ENCODE measurements around the gene URGCP. TPM values are rescaled to one million over a fixed set of nuclear protein-coding genes. Genes with fewer than 3 reads are reported as not detected.

The URGCP gene
- total RNA-seq, 1 experiment from 2014 or later: 40.9 TPM

GRCh38 chr7:43876241-43876640 lies 30.2 kb downstream of the URGCP start:
- DNase-seq (ENCODE audit: low read depth): no peak

GRCh38 chr7:43873300-43873699 lies 33.1 kb downstream of the URGCP start:
- DNase-seq (ENCODE audit: low read depth): peak; percentile 96

GRCh38 chr7:43872406-43873110 lies 33.8 kb downstream of the URGCP start:
- peak; percentile 97 for DNase-seq (ENCODE audit: low read depth)

- no peak for DNase-seq (ENCODE audit: low read depth)
Observed at GRCh38 chr7:43871064-43871463, 35.3 kb downstream of the URGCP start.

- DNase-seq (ENCODE audit: low read depth): no peak
Observed at GRCh38 chr7:43870316-43870715, 36.1 kb downstream of the URGCP start.

- peak; percentile 97 for DNase-seq (ENCODE audit: low read depth)
Observed at GRCh38 chr7:43869867-43870240, 36.5 kb downstream of the URGCP start.

- peak; percentile 96 for DNase-seq (ENCODE audit: low read depth)
Observed at GRCh38 chr7:43869006-43869866, 37.2 kb downstream of the URGCP start, which contains the start of gene MRPS24. MRPS24 (minus strand) TSS chr7:43869517; CDS start chr7:43869495, 22 bp downstream.

- DNase-seq (ENCODE audit: low read depth): no peak
Observed at GRCh38 chr7:43868681-43869005, 37.8 kb downstream of the URGCP start.

- no peak for DNase-seq (ENCODE audit: low read depth)
Observed at GRCh38 chr7:43868181-43868580, 38.2 kb downstream of the URGCP start.

GRCh38 chr7:43865277-43865676 lies 41.1 kb downstream of the URGCP start:
- DNase-seq (ENCODE audit: low read depth): no peak

GRCh38 chr7:43864126-43864525 lies 42.3 kb downstream of the URGCP start:
- no peak for DNase-seq (ENCODE audit: low read depth)

- DNase-seq (ENCODE audit: low read depth): peak; percentile 63
Observed at GRCh38 chr7:43856996-43857395, 49.4 kb downstream of the URGCP start.

- DNase-seq (ENCODE audit: low read depth): no peak
Observed at GRCh38 chr7:43856316-43856715, 50.1 kb downstream of the URGCP start.

- DNase-seq (ENCODE audit: low read depth): no peak
Observed at GRCh38 chr7:43855176-43855575, 51.2 kb downstream of the URGCP start.

GRCh38 chr7:43851805-43852204 lies 54.6 kb downstream of the URGCP start:
- no peak for DNase-seq (ENCODE audit: low read depth)

- DNase-seq (ENCODE audit: low read depth): peak; percentile 97
Observed at GRCh38 chr7:43850348-43851116, 55.9 kb downstream of the URGCP start.

- DNase-seq (ENCODE audit: low read depth): no peak
Observed at GRCh38 chr7:43849047-43849446, 57.3 kb downstream of the URGCP start.

- DNase-seq (ENCODE audit: low read depth): peak; percentile 92
Observed at GRCh38 chr7:43847496-43847895, 58.9 kb downstream of the URGCP start.

GRCh38 chr7:43844662-43845061 lies 61.7 kb downstream of the URGCP start:
- DNase-seq (ENCODE audit: low read depth): no peak

- DNase-seq (ENCODE audit: low read depth): peak; percentile 61
Observed at GRCh38 chr7:43844257-43844656, 62.1 kb downstream of the URGCP start.

- DNase-seq (ENCODE audit: low read depth): no peak
Observed at GRCh38 chr7:43843296-43843695, 63.1 kb downstream of the URGCP start.

- no peak for DNase-seq (ENCODE audit: low read depth)
Observed at GRCh38 chr7:43838201-43838658, 68.2 kb downstream of the URGCP start.

Measured in M059J (cell line).